Stomach (tissue), 4 donors: Measurements from ENCODE around the gene ARHGAP32.

ENCODE experiments used
- CTCF ChIP-seq, 7 experiments: fragments of 450-650 bp in 4 of 7; fragments of 200-600 bp in 3 of 7; sonication (generic) in 3 of 7; IDR thresholded peaks; one replicate each; pipeline ENCODE4 v1.5.1; 2016 to 2019; ENCODE audit warnings: antibody characterized with exemption in 7 of 7, control low read depth in 2 of 7, mild to moderate bottlenecking in 1 of 7
- EP300 ChIP-seq: sonication (generic); formaldehyde crosslinking; IDR thresholded peaks from one replicate; pipeline ENCODE4 v1.6.1; 2017; ENCODE audit warnings: antibody characterized with exemption

GRCh38 chr11:129145276-129145675 lies 46.8 kb downstream of the ARHGAP32 start:
- TF ChIP-seq EP300 (no peak), CTCF (IDR thresholded peaks at IDR 0.05) (no peak)
